ENCODE results near the gene ID4. TPM values are rescaled to one million over a fixed set of nuclear protein-coding genes. Genes with fewer than 3 reads are reported as not detected.

ID4 gene
- polyA plus RNA-seq, 3 donors = 138 to 165 (median 156) TPM

DNA sequence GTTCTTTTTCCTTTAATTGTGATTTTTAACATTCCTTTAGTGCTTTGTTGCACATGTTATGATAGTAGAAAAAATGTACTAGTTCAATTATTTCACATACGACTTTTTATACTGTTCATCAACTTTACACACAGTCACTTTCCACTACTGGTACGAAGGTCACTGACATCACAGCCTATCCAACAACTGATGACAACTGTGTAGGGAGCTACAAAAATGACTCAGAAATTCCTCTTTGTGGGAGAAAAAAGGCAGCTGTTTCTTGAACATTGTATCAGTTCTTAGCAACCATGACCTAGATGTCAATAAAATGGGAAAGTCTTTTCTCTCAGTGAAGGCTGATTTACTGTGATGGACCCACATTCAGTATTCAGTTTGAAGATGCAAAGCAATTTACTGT lies 7.0 kb upstream of the ID4 start:
- DNase-seq (ENCODE audit: low read depth in 3 of 3, low spot score in 2 of 3) = no peak

DNA sequence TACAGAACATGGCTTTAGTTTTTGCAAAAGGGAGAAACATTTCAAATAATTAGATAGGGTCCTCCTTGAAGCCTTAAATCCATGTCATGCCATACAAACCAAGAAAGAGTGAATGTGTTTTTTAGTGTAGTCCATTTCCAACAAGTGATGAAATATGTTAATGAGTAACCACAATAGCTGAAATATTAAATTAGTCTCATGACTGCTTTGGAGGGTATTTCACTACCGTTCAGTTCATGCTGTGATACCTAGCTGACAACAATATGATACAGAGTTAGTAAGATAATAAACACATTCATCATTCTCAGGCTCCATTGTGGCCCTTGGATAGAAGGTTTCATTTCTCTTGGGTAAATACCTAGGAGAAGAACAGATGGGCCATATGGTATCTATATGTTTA lies 5.8 kb upstream of the ID4 start:
- DNase-seq (ENCODE audit: low read depth in 3 of 3, low spot score in 2 of 3) = no peak

DNA sequence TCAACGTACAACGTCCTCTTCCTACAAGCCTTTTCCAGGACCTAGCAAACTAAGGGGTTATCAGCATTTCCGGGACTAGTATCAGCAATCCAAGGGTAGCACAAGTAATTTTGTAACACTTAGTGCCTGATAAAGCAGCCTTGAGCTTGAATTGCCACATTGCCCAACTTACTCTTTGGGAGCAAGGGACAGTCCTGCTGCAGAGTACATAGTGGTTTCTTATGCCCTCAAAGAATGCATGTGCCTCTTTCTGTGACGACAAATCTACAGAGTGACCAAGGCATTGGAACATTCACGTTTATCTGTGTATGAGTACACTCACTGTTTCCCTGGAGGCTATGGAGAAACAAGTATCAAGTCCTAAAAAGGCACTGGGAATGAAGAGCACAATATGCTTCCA lies 3.2 kb upstream of the ID4 start:
- DNase-seq (ENCODE audit: low read depth in 3 of 3, low spot score in 2 of 3) = no peak

DNA sequence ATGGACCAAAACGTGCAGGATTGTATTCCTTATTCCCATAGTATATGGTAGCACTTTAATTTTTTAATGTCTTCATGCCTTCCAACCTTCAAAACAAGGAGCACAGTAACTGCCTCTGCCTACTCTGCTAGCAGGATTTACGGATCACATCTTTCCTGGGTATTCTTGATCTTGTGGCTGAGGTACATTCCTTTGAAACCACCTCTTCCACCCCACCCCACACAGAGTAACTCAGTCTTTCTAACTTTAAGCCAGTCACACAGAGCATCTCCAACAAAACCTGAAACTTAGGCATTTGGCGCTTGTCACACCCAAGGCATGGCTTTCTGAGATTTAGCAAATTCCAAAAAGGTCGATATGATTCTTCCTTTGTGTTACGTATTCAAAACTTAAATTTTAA lies 2.3 kb upstream of the ID4 start:
- no peak for DNase-seq (ENCODE audit: low read depth in 3 of 3, low spot score in 2 of 3)

DNA sequence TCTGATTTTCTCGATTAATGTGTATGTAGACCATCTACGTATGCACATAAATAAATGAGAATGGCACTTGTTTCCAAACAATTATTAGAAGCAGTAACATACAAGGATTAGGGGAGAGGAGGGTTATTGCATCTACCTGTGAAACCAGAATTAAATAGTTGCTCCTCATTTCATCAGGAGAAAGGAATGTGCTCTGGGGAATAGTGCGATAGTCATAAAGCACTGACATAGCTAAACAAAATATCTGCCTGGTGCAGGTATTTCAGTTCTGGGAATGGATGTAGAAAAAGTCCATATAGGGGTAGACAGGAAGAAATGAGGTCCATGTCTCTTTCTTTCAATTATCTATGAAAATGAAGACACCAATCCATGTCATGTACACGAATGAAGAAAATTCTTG lies 1.6 kb upstream of the ID4 start:
- no peak for DNase-seq (ENCODE audit: low read depth in 3 of 3, low spot score in 2 of 3)

DNA sequence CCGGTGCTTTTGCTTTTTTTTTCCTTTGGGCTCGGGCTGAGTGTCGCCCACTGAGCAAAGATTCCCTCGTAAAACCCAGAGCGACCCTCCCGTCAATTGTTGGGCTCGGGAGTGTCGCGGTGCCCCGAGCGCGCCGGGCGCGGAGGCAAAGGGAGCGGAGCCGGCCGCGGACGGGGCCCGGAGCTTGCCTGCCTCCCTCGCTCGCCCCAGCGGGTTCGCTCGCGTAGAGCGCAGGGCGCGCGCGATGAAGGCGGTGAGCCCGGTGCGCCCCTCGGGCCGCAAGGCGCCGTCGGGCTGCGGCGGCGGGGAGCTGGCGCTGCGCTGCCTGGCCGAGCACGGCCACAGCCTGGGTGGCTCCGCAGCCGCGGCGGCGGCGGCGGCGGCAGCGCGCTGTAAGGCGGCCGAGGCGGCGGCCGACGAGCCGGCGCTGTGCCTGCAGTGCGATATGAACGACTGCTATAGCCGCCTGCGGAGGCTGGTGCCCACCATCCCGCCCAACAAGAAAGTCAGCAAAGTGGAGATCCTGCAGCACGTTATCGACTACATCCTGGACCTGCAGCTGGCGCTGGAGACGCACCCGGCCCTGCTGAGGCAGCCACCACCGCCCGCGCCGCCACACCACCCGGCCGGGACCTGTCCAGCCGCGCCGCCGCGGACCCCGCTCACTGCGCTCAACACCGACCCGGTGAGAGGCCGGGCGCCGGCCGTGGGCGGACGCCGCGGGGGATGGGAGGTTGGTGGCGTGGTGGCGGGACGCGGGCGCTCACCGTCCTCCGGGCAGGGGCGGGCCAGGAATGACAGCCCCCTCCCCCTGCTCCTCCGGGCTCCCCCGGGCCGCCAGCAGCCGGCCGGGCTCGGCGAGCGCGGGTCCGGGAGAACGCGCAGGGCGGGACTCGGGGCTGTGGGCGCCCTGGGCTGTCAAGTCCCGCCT lies 606 bp downstream of the ID4 start:
- DNase-seq (ENCODE audit: low read depth in 3 of 3, low spot score in 2 of 3) = no peak

DNA sequence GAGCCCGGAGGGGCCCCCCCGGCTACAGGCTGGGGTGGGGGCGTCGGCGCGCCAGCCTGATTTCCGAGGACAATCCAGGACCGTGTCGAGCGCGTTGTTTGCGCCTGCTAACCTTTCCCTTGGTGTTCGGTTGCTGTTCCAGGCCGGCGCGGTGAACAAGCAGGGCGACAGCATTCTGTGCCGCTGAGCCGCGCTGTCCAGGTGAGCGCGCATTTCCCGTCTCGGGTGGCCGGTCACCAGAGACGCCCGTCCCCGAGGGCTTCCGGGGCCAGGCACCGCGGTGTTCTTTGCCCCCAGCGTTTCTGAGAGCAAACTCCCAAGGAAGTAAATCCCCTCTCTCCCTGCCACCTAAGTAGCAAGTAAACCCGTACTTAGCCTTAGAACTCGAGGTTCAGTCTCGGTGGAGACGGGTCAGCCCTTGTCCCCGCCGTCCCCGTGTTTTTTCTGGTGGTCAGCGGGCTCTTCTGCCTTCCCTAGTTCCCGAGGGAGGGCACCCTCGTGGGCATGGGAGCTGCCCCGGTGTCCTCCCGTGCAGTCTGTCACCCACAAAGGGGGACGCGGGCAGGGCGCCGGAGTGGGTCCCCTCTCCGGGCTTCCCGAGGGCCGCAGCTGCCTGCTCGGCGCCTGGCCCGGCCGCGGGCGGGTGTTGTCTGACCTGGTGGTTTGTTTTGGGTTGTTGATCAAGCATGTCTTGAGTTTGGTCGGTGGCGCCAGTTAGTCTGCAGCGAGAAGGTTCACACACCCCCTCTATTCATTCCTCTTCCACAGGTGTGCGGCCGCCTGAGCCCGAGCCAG lies 1.5 kb downstream of the ID4 start:
- DNase-seq (ENCODE audit: low read depth in 3 of 3, low spot score in 2 of 3) = peak in 1 of 3 donors; percentile 61

DNA sequence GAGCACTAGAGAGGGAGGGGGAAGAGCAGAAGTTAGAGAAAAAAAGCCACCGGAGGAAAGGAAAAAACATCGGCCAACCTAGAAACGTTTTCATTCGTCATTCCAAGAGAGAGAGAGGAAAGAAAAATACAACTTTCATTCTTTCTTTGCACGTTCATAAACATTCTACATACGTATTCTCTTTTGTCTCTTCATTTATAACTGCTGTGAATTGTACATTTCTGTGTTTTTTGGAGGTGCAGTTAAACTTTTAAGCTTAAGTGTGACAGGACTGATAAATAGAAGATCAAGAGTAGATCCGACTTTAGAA lies 2.0 kb downstream of the ID4 start:
- DNase-seq (ENCODE audit: low read depth in 3 of 3, low spot score in 2 of 3) = no peak

DNA sequence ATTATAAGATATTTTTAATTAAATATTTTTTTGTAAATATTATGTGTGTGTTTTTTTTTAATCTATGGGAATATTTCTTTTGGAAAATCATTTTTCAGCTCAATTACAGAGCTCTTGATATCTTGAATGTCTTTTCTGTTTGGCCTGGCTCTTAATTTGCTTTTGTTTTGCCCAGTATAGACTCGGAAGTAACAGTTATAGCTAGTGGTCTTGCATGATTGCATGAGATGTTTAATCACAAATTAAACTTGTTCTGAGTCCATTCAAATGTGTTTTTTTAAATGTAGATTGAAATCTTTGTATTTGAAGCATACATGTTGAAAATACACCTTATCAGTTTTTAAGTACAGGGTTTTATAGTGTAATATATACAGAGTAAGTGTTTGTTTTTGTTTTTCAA lies 2.6 kb downstream of the ID4 start:
- DNase-seq (ENCODE audit: low read depth in 3 of 3, low spot score in 2 of 3) = no peak

DNA sequence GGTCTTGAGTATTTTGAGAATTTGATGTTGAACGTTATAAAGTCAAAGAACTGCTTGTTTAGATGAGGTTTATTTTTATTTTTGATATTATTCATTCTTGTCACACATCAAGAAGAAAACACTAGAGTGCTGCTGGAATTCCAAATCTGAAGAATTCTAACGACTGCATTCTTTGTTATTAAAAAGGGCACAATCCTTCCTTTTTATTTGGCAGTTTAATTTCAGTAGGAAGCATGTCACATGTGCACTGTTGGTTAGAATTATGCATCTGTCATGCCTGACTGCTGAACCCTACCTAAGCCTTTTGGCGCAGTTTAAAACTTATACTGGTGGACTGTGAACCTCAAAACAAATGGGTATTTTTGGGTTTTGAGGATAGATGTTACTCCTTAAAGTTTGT lies 4.0 kb downstream of the ID4 start:
- DNase-seq (ENCODE audit: low read depth in 3 of 3, low spot score in 2 of 3) = no peak

DNA sequence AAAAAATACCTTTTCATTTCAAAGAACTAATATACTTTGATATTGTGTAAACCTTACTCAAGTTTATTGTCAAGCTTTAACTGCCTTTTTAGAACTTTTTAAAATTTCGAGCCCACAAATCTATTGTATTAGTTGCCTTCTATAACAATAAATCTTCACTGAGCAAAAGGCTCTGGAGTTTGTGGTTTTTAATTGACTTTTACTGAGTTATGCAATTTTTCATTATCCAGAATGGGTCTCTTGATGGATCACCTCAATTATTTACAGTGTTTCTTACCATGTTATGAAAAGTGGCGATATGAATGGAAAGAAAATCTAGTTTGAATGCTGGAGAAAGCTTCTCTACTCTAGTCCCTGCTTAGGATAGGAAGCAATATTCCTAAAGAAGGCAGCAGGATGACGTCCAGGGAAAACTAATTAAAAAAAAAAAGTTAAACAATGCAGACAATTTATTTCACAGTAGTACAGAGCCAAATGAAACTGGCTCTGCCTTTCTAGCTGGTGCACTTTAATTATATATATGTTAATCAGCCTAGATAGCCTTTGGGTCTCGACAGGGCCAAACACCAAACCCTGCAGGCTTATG lies 5.0 kb downstream of the ID4 start:
- DNase-seq (ENCODE audit: low read depth in 3 of 3, low spot score in 2 of 3) = no peak

DNA sequence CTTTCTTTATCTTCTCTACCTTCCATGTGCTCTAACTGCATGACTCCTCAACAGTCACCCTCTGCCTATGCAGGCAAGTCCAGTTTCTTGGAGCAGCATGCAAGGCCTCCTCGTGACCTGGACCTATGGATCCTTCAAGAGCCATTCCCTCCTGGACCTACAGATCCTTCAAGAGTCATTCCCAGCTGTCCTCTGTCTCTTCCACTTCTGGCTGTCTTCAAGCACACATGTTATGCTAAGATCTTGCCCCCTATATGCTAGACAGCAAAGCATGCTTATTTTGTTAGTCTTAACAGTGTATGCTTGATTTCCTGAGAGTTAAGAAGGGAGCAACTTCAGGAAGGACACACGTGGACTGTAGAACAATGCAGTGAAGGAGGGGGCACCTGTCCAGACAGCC lies 7.5 kb downstream of the ID4 start:
- no peak for DNase-seq (ENCODE audit: low read depth in 3 of 3, low spot score in 2 of 3)

DNA sequence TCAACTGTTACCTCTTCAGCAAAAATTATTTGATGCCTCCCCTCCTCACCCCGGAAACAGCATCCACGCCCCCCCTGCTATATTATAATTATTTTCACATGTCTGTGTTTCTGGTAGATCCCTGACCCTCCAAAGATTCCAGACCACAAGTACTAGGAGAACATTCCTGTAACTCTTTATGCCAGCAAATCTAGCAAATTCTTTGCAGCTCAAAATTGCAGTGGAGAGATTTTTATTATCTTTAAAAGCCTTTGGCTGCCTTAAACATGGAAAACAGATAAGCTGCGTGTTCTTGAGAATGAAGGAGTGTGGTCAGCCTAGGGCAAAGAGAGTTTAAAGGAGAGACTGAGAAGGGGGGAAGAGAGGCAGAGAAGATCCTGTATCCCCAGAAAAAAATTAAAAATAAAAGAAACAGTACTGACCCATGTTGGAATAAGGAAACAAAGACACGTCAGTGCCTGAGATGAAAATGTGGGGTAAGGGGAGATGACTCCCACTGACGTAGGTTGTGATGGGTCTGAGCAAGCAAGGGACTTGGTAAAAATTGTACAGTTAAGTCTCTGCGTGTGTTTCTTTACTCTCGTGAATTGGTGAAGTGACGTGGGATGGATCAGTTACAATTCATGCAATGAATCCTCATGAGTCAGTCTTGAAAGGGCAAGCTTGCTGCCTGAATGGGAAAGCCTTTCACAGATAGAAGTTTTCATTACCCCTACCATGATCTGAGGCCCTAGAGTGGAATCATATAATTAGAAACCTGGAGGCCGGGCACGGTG lies 8.3 kb downstream of the ID4 start:
- DNase-seq (ENCODE audit: low read depth in 3 of 3, low spot score in 2 of 3) = no peak

DNA sequence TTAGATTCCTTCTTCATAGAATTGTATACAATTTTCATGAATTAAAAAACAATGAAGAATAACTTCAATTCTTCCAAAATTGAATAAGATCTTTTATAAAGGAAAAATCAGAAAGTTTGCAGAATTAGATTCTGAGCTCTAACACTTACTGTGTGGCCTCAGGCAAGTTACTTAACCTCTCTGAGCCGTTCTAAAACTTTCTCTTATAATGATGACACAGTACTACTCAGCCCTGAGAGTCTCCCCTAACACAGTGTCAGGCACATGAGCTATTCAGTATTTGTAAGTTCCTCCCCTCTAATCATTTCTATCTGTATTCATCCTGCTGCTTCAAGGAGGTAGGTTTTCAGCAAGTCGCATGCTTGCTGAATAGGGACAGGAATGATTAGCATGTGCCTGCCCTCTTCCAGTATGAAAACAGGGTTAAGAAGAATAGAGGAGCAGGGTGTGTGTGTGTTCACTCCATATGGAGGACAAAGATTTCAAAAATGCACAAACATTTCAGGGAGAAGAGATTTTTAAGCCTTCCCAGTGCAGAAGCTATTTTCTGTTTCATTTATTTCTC lies 11.4 kb downstream of the ID4 start:
- no peak for DNase-seq (ENCODE audit: low read depth in 3 of 3, low spot score in 2 of 3)

DNA sequence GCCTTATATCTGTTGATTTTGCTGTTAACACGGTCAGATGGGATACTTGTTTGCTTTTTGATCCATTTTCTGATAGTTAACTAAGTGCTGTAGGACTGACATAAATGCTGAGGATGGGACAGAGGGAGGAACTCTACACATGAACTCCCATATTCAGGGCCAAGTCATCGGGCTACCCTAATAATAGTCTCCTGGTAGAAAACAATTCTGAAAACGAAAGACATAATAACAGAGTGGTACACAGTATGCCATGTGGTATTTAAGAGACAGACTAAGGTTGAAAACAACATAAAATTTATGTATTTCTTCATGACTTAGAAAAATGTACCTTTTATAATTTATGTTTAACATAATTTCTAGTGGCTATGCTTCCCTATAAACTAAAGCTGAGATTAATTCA lies 12.0 kb downstream of the ID4 start:
- no peak for DNase-seq (ENCODE audit: low read depth in 3 of 3, low spot score in 2 of 3)

DNA sequence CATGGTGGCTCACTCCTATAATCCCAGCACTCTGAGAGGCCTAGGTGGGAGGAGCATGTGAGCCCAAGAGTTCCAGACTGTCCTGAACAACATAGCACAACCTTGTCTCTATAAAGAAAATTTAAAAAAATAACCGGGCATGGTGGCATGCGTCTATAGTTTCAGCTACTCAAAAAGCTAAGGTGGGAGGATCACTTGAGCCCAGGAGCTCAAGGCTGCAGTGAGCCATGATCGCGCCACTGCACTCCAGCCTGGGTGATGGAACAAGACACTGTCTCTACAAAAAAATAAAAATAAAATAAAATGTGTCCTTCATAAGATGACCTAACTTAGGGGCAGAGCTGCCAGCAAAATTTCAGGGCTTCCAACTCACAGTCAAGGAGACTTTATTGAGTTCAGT lies 12.6 kb downstream of the ID4 start:
- no peak for DNase-seq (ENCODE audit: low read depth in 3 of 3, low spot score in 2 of 3)

DNA sequence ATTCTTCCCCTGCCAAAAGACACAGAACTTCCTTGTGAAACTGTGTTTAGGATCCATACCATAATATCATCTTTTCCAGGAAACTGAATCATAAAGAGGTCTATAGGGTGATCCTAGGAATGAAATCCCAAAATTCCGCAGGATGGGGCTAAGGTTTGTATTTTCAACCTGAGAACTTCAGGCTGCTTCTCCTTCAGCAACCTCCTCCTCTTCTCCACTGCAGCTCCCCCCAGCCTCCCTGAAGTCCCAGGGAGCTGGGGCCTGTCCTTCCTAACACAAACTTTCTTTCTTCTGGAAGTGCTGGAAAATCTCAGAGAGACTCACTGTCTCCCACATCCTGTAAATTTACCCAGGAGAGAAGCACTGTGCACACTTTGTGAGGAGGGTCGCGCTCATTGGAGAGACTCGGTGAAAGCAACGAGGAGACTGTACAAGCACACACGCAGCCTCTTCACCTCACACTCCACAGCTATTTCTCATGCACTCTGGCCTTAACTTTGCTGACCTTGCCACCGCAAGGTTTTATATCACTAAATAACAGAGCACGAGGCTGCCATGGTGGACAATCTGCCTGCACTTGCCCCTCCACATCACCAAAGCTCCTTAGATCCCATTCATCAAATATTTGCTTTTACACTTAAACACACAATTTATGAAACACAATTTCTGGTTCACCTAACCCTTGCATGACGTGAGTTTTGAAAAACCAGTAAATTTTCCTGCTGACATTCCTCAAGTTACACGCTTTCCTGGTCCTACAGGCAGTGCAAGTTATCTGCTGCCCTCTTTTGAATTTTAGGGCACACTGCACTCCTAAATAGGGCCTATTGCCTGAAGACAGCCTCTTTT lies 14.3 kb downstream of the ID4 start:
- peak in 2 of 3 donors; percentile 75 to 81 for DNase-seq (ENCODE audit: low read depth in 3 of 3, low spot score in 2 of 3)

DNA sequence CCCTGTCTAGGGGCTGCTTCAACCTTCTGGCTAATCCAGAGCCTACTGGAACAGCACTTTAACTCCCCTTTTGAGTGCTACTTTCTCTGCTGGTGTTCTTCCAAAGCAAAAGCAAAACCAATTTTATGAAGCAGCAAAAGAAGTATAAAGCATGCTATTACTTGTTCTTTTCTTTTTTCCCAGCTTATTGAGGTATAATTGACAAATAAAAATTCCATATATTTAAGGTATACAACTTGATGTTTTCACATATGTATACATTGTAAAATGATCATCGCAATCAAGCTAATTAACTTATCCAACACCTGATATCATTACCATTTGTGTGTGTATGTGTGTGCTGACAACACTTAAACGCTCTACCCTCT lies 14.9 kb downstream of the ID4 start:
- no peak for DNase-seq (ENCODE audit: low read depth in 3 of 3, low spot score in 2 of 3)

DNA sequence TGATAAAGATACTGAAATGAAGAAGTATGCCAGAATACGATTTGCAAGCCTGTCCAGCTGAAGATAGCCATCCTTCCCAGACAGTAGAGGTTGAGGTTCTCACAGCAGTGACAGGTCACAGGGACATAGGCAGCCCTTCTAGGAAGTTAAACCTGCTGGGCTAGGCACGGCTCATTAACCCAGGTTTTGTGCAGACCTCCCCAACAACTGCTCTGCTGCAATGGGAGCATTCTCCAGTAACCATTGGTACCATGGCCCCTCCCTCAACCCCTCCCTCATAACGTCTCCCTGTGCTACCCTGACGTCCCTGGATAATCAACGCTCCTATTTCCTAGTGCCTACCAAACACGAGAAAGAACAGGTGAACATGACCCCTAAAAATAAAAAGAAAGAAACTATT lies 15.8 kb downstream of the ID4 start:
- no peak for DNase-seq (ENCODE audit: low read depth in 3 of 3, low spot score in 2 of 3)
